ENCODE results near the gene NAXE. TPM values are rescaled to one million over a fixed set of nuclear protein-coding genes. Genes with fewer than 3 reads are reported as not detected.

Gene NAXE
- total RNA-seq, 1 experiment from 2014 or later: 96.6 TPM

DNA sequence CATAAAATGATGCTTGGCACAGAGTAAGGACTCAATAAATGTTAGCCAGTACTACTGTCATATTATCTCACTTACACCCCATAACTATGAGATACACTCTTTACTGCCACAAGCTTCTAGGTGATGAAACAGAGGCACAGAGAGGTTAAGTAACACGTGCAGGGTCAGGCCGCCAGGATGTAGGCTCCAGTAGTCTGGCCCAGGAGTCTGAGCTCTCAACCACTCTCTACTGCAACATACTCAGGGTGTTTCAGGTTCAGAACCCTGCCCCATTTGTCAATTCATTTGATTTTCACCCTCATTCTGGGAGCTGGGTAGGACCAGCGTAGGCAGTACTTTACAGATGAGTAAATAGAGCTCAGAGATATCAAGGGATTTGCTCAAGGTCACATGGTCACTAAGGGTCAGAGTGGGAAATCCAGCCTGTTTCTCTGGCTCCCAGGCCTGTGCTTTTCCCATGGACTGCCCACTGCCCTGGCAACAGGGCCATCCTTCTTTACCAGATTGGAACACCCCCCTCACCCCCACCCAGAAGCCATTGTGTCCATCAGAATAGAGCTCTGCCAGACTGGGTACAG, 40.4 kb upstream of the NAXE start:
- Histone ChIP-seq H2BK20ac (ENCODE audit: low read depth, low read length, poor library complexity, severe bottlenecking) (no peak overlapping the region), H3K4me2 (ENCODE audit: insufficient read depth, insufficient read length, low read length) (no peak overlapping the region), H2BK15ac (ENCODE audit: low read depth, low read length) (no peak overlapping the region), H3K79me1 (ENCODE audit: insufficient read depth, low read depth, low read length, poor library complexity, severe bottlenecking) (no peaks in the 10 kb centered on the region), H3K9ac (ENCODE audit: extremely low read depth, insufficient read length, low read length) (no peak overlapping the region), H2BK5ac (ENCODE audit: insufficient read length, low read length) (no peak overlapping the region), H3K4ac (ENCODE audit: low read depth, low read length) (no peak overlapping the region), H4K91ac (ENCODE audit: insufficient read length, low read depth, low read length) (no peak overlapping the region), H2AK5ac (ENCODE audit: insufficient read length, low read length) (no peak overlapping the region), H3K14ac (ENCODE audit: insufficient read depth, low read length) (no peak overlapping the region), H3K4me1 (ENCODE audit: insufficient read depth, low read length) (no peaks in the 10 kb centered on the region), H2BK120ac (ENCODE audit: low read depth, low read length, poor library complexity, severe bottlenecking) (no peak overlapping the region), H3K9me3 (ENCODE audit: control insufficient read depth, low read depth, low read length) (no peaks in the 10 kb centered on the region), H3K23ac (ENCODE audit: insufficient read length, low read depth, low read length) (no peak overlapping the region), H3K79me2 (ENCODE audit: insufficient read depth, low read length) (no peaks in the 10 kb centered on the region), H4K5ac (ENCODE audit: insufficient read length, low read depth, low read length) (no peak overlapping the region), H3K27ac (ENCODE audit: insufficient read length, low read depth, low read length) (no peak overlapping the region), H3K56ac (ENCODE audit: insufficient read length, low read depth, low read length) (no peak overlapping the region), H2AFZ (ENCODE audit: low read length) (no peak overlapping the region), H3K23me2 (ENCODE audit: insufficient read length, low read depth, low read length, poor library complexity, severe bottlenecking) (no peaks in the 10 kb centered on the region), H3K18ac (ENCODE audit: insufficient read length, low read depth, low read length) (no peak overlapping the region), H4K20me1 (ENCODE audit: control insufficient read depth, insufficient read depth, insufficient read length) (no peaks in the 10 kb centered on the region), H3T11ph (ENCODE audit: low read length) (no peak overlapping the region), H4K8ac (replicated peaks; ENCODE audit: insufficient read length, low read depth, low read length) (no peak overlapping the region), H2BK12ac (ENCODE audit: insufficient read length, low read depth, low read length) (no peak overlapping the region), H3K27me3 (ENCODE audit: insufficient read depth, low read length) (no peaks in the 10 kb centered on the region)
- H3K27me3 Mint-ChIP-seq (ENCODE audit: low read depth): no peaks in the 10 kb centered on the region
- no CpG with 5 or more reads among the region's 3 CpGs for WGBS (ENCODE audit: extremely low coverage, insufficient read length, low lambda C conversion rate)
- no peaks in the 10 kb centered on the region for H3K9me3 Mint-ChIP-seq
- TF ChIP-seq, protein P1, sequence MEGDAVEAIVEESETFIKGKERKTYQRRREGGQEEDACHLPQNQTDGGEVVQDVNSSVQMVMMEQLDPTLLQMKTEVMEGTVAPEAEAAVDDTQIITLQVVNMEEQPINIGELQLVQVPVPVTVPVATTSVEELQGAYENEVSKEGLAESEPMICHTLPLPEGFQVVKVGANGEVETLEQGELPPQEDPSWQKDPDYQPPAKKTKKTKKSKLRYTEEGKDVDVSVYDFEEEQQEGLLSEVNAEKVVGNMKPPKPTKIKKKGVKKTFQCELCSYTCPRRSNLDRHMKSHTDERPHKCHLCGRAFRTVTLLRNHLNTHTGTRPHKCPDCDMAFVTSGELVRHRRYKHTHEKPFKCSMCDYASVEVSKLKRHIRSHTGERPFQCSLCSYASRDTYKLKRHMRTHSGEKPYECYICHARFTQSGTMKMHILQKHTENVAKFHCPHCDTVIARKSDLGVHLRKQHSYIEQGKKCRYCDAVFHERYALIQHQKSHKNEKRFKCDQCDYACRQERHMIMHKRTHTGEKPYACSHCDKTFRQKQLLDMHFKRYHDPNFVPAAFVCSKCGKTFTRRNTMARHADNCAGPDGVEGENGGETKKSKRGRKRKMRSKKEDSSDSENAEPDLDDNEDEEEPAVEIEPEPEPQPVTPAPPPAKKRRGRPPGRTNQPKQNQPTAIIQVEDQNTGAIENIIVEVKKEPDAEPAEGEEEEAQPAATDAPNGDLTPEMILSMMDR (conservative IDR thresholded peaks at IDR 0.05): no peak
- H3K27ac Mint-ChIP-seq: no peak overlapping the region
- peaks cover 13 to 68% (median 52%) of the 10 kb centered on the region in 3 experiments for H3K36me3 Mint-ChIP-seq (ENCODE audit: insufficient read depth in 1 of 3, low read depth in 3 of 3)
- no peaks in the 10 kb centered on the region for H3K4me1 Mint-ChIP-seq
- no peak overlapping the region for H3K4me3 Mint-ChIP-seq
- DNase-seq: no peak

Measured in H9 (cell line).